H1 (cell line): ENCODE data around the gene COPZ1. TPM values are rescaled to one million over a fixed set of nuclear protein-coding genes. Genes with fewer than 3 reads are reported as not detected.

ENCODE experiments used
- CTCF ChIA-PET: fragments of 300-600 bp; sonication (Branson Sonifier 250); formaldehyde crosslinking; loops from one replicate; lab custom pipeline; 2021; ENCODE audit not compliant: partially characterized antibody; lab: Charles Lee
- POLR2A ChIA-PET: fragments of 300-600 bp; sonication (Branson Sonifier 250); formaldehyde crosslinking; loops from one replicate; lab custom pipeline; 2021; ENCODE audit warnings: inconsistent platforms; ENCODE audit not compliant: partially characterized antibody; lab: Charles Lee
- DNase-seq, 2 experiments: peaks; one replicate each; pipeline versions ENCODE4 v3.0.0 to v3.0.0-alpha.2; 2010 to 2022; ENCODE audit warnings: low spot score in 2 of 2, low read depth in 1 of 2, mixed read lengths in 1 of 2
- FAIRE-seq: peaks from 2 replicates; lab custom pipeline; 2011; peaks lifted over from hg19 to GRCh38; lab: Jason Lieb, UNC
- H2AFZ ChIP-seq: 2 replicates; pipeline ENCODE4 v1.8.1; 2012; ENCODE audit warnings: low read length, inconsistent platforms
- H2AK5ac ChIP-seq: 2 replicates; pipeline ENCODE4 v1.6.1; 2013; ENCODE audit warnings: low read depth, low read length
- H2BK120ac ChIP-seq: replicated peaks from 2 replicates; pipeline ENCODE3; 2013; ENCODE audit warnings: low read depth, low read length, inconsistent platforms
- H2BK12ac ChIP-seq: 2 replicates; pipeline ENCODE4 v1.6.1; 2013; ENCODE audit warnings: low read depth, low read length
- H2BK15ac ChIP-seq: 2 replicates; pipeline ENCODE4 v1.6.1; 2013; ENCODE audit warnings: low read length
- H2BK20ac ChIP-seq: 2 replicates; pipeline ENCODE4 v1.6.1; 2013; ENCODE audit warnings: low read length
- H2BK5ac ChIP-seq: 2 replicates; pipeline ENCODE4 v1.6.1; 2013; ENCODE audit warnings: low read depth, low read length
- H3K14ac ChIP-seq: 2 replicates; pipeline ENCODE4 v1.6.1; 2013; ENCODE audit warnings: inconsistent platforms; ENCODE audit not compliant: insufficient read length
- H3K18ac ChIP-seq: 2 replicates; pipeline ENCODE4 v1.6.1; 2013; ENCODE audit warnings: low read length; ENCODE audit errors: extremely low read depth
- H3K23ac ChIP-seq: 2 replicates; pipeline ENCODE4 v1.6.1; 2013; ENCODE audit warnings: inconsistent platforms; ENCODE audit not compliant: insufficient read length
- H3K23me2 ChIP-seq: 2 replicates; pipeline ENCODE4 v1.6.1; 2013; ENCODE audit warnings: low read depth, low read length
- H3K27ac ChIP-seq: 2 replicates; pipeline ENCODE4 v1.6.1; 2011; ENCODE audit warnings: low read depth, low read length, inconsistent platforms
- H3K27me3 ChIP-seq, 4 experiments: replicated peaks in 1 of 4; 1 replicate in 1 of 4; 2 replicates in 3 of 4; pipeline versions ENCODE4 v1.6.1 to v1.8.1; 2011 to 2013; ENCODE audit warnings: low read length in 3 of 4, mild to moderate bottlenecking in 3 of 4, inconsistent platforms in 2 of 4, mixed read lengths in 2 of 4, moderate library complexity in 1 of 4; ENCODE audit not compliant: control insufficient read depth in 3 of 4, insufficient read depth in 3 of 4; ENCODE audit errors: extremely low read depth in 1 of 4
- H3K36me3 ChIP-seq, 4 experiments: 2 replicates each; pipeline versions ENCODE4 v1.6.1 to v1.8.1; 2011 to 2013; ENCODE audit warnings: mild to moderate bottlenecking in 4 of 4, low read length in 3 of 4, moderate library complexity in 2 of 4, control low read depth in 1 of 4, inconsistent platforms in 1 of 4; ENCODE audit not compliant: insufficient read depth in 4 of 4, control insufficient read depth in 2 of 4
- H3K4ac ChIP-seq: replicated peaks from 2 replicates; pipeline ENCODE3; 2013; ENCODE audit warnings: low read length, low read depth, mixed read lengths, inconsistent platforms; ENCODE audit not compliant: insufficient read length
- H3K4me1 ChIP-seq, 4 experiments: replicated peaks in 1 of 4; 1 replicate in 1 of 4; 2 replicates in 3 of 4; pipeline versions ENCODE4 v1.6.1 to v1.8.1; 2011 to 2013; ENCODE audit warnings: low read length in 3 of 4, inconsistent platforms in 2 of 4, mixed read lengths in 1 of 4; ENCODE audit not compliant: insufficient read depth in 4 of 4, control insufficient read depth in 3 of 4
- H3K4me2 ChIP-seq, 2 experiments: 2 replicates each; pipeline versions ENCODE4 v1.6.1 to v1.8.1; 2011 to 2013; ENCODE audit warnings: low read depth in 2 of 2, low read length in 2 of 2, control low read depth in 1 of 2, inconsistent platforms in 1 of 2, mild to moderate bottlenecking in 1 of 2; ENCODE audit not compliant: insufficient read depth in 1 of 2
- H3K4me3 ChIP-seq, 4 experiments: fragments of 200-600, 300-600 bp in 1 of 4; sonication (generic), shearing (Covaris generic), sonication (Bioruptor Twin) in 1 of 4; 2 replicates each; pipeline versions ENCODE4 v1.5.1 to v1.8.1; 2011 to 2016; ENCODE audit warnings: low read length in 4 of 4, low read depth in 3 of 4, control low read depth in 2 of 4, inconsistent platforms in 2 of 4, mild to moderate bottlenecking in 2 of 4, mixed read lengths in 1 of 4, moderate library complexity in 1 of 4; ENCODE audit not compliant: insufficient read depth in 2 of 4; ENCODE audit errors: extremely low read depth in 1 of 4
- H3K56ac ChIP-seq: replicated peaks from 2 replicates; pipeline ENCODE3; 2013; ENCODE audit warnings: low read depth, mild to moderate bottlenecking, mixed read lengths, low read length, inconsistent platforms; ENCODE audit not compliant: insufficient read length
- H3K79me1 ChIP-seq: 2 replicates; pipeline ENCODE4 v1.6.1; 2013; ENCODE audit warnings: low read depth, low read length, control low read depth
- H3K79me2 ChIP-seq, 2 experiments: 2 replicates each; pipeline versions ENCODE4 v1.6.1 to v1.8.1; 2012 to 2013; ENCODE audit warnings: low read length in 2 of 2, mild to moderate bottlenecking in 2 of 2, inconsistent platforms in 1 of 2; ENCODE audit not compliant: insufficient read depth in 2 of 2, control insufficient read depth in 1 of 2
- H3K9ac ChIP-seq, 4 experiments: replicated peaks in 1 of 4; 1 replicate in 1 of 4; 2 replicates in 3 of 4; pipeline versions ENCODE4 v1.6.1 to v1.8.1; 2011 to 2013; ENCODE audit warnings: low read depth in 3 of 4, low read length in 3 of 4, control low read depth in 2 of 4, mild to moderate bottlenecking in 2 of 4, moderate library complexity in 2 of 4, inconsistent platforms in 1 of 4; ENCODE audit errors: extremely low read depth in 1 of 4
- H3K9me3 ChIP-seq, 2 experiments: 2 replicates each; pipeline versions ENCODE4 v1.6.1 to v1.8.1; 2012 to 2013; ENCODE audit warnings: mild to moderate bottlenecking in 2 of 2, moderate library complexity in 2 of 2, control low read depth in 1 of 2, inconsistent platforms in 1 of 2, low read depth in 1 of 2, low read length in 1 of 2, mixed read lengths in 1 of 2; ENCODE audit not compliant: insufficient read depth in 2 of 2
- H4K20me1 ChIP-seq, 2 experiments: replicated peaks in 1 of 2; 2 replicates each; pipeline versions ENCODE3 to v1.8.1; 2011 to 2013; ENCODE audit warnings: inconsistent platforms in 2 of 2, low read length in 2 of 2, mild to moderate bottlenecking in 1 of 2; ENCODE audit not compliant: insufficient read depth in 2 of 2, control insufficient read depth in 1 of 2
- H4K5ac ChIP-seq: 2 replicates; pipeline ENCODE4 v1.6.1; 2013; ENCODE audit warnings: low read length, low read depth, mixed read lengths, inconsistent platforms; ENCODE audit not compliant: insufficient read length
- H4K8ac ChIP-seq: 2 replicates; pipeline ENCODE4 v1.8.0; 2013; ENCODE audit warnings: mild to moderate bottlenecking, moderate library complexity, low read length, inconsistent platforms; ENCODE audit not compliant: insufficient read depth; ENCODE audit errors: extremely low read depth
- H4K91ac ChIP-seq: replicated peaks from 2 replicates; pipeline ENCODE3; 2013; ENCODE audit warnings: low read length, mixed read lengths, inconsistent platforms; ENCODE audit not compliant: insufficient read length
- SIRT6 ChIP-seq: IDR thresholded peaks from one replicate; pipeline ENCODE4 v1.7.1; 2012; ENCODE audit warnings: low read length, inconsistent platforms
- WGBS, 2 experiments: shearing (Covaris generic) in 1 of 2; methylation state at CpG; one replicate each; pipeline versions ENCODE4 v1.1.6 to v1.1.7; 2013 to 2015; ENCODE audit warnings: low lambda C conversion rate in 2 of 2, mixed read lengths in 2 of 2, inconsistent platforms in 1 of 2, low coverage in 1 of 2, missing lambda C conversion rate in 1 of 2; ENCODE audit not compliant: insufficient replicate concordance in 2 of 2, insufficient coverage in 1 of 2, insufficient read length in 1 of 2; ENCODE audit errors: extremely low coverage in 1 of 2, missing lambda C conversion rate in 1 of 2; 5-methylcytosine and 5-hydroxymethylcytosine counted together
- polyA plus RNA-seq, 7 experiments: library from polyadenylated mRNA; depleted of rRNA in 3 of 7; stranded (reverse) in 5 of 7; unstranded in 2 of 7; fragments of >200 nt in 5 of 7; fragments of 200-250 nt in 2 of 7; gene quantifications; 1 replicate in 5 of 7; 2 replicates in 1 of 7; 4 replicates in 1 of 7; pipeline versions ENCODE4 v1.2.1 to v1.2.3, GENCODE V29; 2011 to 2013; ENCODE audit warnings: missing spikeins in 2 of 7, mixed read lengths in 2 of 7
- total RNA-seq: library from RNA; stranded (reverse); fragmentation: NEBNext Ultra II Directional; extraction: Animal tissue kit (Norgen Biotek cat#: 25700); gene quantifications from 2 replicates; pipeline ENCODE4 v1.2.1, GENCODE V29; 2021

COPZ1 gene
- total and polyA plus RNA-seq, 2 of the 8 experiments (the other 6 are each of a cell fraction or from before 2014, with no cell fraction given), result 103 to 133 TPM

DNA sequence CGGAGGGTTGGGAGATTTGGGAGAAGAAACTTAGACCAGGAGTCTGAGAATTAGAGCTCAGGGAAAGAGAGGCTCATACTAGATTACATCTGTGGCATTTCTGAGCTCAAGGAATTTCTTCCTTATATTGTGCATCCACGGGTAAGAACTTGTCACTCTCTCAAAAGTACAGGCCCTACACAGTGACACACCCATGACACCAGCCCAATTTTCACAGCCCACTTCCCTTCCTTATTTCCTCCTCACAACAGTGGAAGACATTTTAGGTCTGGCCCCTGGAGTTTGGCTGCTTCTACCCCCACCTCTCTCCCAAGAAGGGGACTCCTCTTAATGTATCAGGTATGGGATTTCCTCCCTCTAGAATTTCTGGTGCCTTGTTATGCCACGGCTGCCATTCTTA, 68.8 kb downstream of the COPZ1 start:
- Histone ChIP-seq H3K4ac (no peak overlapping the region), H3K27me3 (peaks cover 0 to 4% (median 0%) of the 10 kb centered on the region in 4 experiments; a peak in 2 of 7 replicates), H3K9ac (no peak overlapping the region), H2BK20ac (no peak overlapping the region), H2AFZ (no peak overlapping the region), H2BK15ac (no peak overlapping the region), H3K27ac (no peak overlapping the region), H2BK120ac (no peak overlapping the region), H3K56ac (no peak overlapping the region), H4K5ac (no peak overlapping the region), H4K8ac (no peak overlapping the region), H3K79me1 (0 out of 2 replicates have a peak, but pooled peaks cover 3% of the 10 kb centered on the region), H3K14ac (no peak overlapping the region), H3K4me3 (no peak overlapping the region; a peak in 1 of 8 replicates), H3K9me3 (no peaks in the 10 kb centered on the region), H3K4me1 (peaks cover 14 to 32% (median 26%) of the 10 kb centered on the region in 4 experiments), H3K36me3 (peaks cover 3 to 9% (median 6%) of the 10 kb centered on the region in 4 experiments; a peak in 4 of 8 replicates), H2BK12ac (no peak overlapping the region; the same call in 1 of the 2 replicates), H3K4me2 (no peak overlapping the region), H2AK5ac (no peak overlapping the region), H3K18ac (no peak overlapping the region), H3K23ac (no peak overlapping the region), H3K79me2 (no peaks in the 10 kb centered on the region), H4K20me1 (peaks cover 0 to 4% of the 10 kb centered on the region in 2 experiments), H4K91ac (no peak overlapping the region), H3K23me2 (peaks cover 10% of the 10 kb centered on the region; the same call in 1 of the 2 replicates), H2BK5ac (no peak overlapping the region)
- POLR2A ChIA-PET, result interaction anchor here (0.8 to 1.2 kb wide), 3 partner anchors 9 to 113 kb away, joined by 3 read pairs; partner anchors contain the start of genes HNRNPA1 and ZNF385A
- DNase-seq (no peak), FAIRE-seq (no peak)
- 87% methylated on average over 3 of the region's 3 CpGs; no CpG with 5 or more reads in 1 of the 2 experiments for WGBS, 2 experiments
- CTCF ChIA-PET, result interaction anchor here (0.6 to 5.5 kb wide), 24 partner anchors 8 to 194 kb away, joined by 3 to 110 read pairs (median 6); partner anchors contain the start of genes ITGA5 and ZNF385A
- no peak for TF ChIP-seq SIRT6
